NB4 (cell line): ENCODE results near the gene MTMR3.

Experiments
- POLR2A ChIP-seq: IDR thresholded peaks from 2 replicates; pipeline ENCODE4 v1.6.1; 2011; ENCODE audit warnings: mild to moderate bottlenecking; ENCODE audit not compliant: insufficient read length; ENCODE audit errors: extremely low read depth
- TF ChIP-seq, protein P1 (sequence below): IDR thresholded peaks from one replicate; pipeline ENCODE4 v1.5.1; 2012; ENCODE audit warnings: low read depth, low read length
- TF ChIP-seq, protein P2 (sequence below): IDR thresholded peaks from 2 replicates; pipeline ENCODE4 v1.6.1; 2011; ENCODE audit warnings: low read depth, low read length

GRCh38 chr22:29842172-29842571 is 40.8 kb upstream of the MTMR3 start:
- TF ChIP-seq, protein P1, sequence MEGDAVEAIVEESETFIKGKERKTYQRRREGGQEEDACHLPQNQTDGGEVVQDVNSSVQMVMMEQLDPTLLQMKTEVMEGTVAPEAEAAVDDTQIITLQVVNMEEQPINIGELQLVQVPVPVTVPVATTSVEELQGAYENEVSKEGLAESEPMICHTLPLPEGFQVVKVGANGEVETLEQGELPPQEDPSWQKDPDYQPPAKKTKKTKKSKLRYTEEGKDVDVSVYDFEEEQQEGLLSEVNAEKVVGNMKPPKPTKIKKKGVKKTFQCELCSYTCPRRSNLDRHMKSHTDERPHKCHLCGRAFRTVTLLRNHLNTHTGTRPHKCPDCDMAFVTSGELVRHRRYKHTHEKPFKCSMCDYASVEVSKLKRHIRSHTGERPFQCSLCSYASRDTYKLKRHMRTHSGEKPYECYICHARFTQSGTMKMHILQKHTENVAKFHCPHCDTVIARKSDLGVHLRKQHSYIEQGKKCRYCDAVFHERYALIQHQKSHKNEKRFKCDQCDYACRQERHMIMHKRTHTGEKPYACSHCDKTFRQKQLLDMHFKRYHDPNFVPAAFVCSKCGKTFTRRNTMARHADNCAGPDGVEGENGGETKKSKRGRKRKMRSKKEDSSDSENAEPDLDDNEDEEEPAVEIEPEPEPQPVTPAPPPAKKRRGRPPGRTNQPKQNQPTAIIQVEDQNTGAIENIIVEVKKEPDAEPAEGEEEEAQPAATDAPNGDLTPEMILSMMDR = no peak
- no peak for TF ChIP-seq POLR2A
- TF ChIP-seq, protein P2, sequence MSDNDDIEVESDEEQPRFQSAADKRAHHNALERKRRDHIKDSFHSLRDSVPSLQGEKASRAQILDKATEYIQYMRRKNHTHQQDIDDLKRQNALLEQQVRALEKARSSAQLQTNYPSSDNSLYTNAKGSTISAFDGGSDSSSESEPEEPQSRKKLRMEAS = no peak
